AML-193 (cell line): ENCODE results near the gene FKBP10.
A peak's percentile ranks its signal among the peaks of the same experiment; 100 is the strongest.

Experiments used
- DNase-seq, 2 experiments: peaks; one replicate each; lab custom pipeline; 2025; lab: John Stamatoyannopoulos, UW

The FKBP10 gene

GRCh38 chr17:41784207-41784744 is 28.5 kb upstream of the FKBP10 start:
- DNase-seq = peak; percentile 44 to 51

- DNase-seq = no peak
These were observed 27.5 kb upstream of the FKBP10 start for GRCh38 chr17:41785091-41785858.

- peak in 1 of 2 experiments; percentile 54 for DNase-seq
These were observed 27.0 kb upstream of the FKBP10 start for GRCh38 chr17:41785859-41786226.

GRCh38 chr17:41786227-41787020 is 26.4 kb upstream of the FKBP10 start, which contains the start of gene JUP:
Gene JUP (minus strand): TSS chr17:41786711. CDS start chr17:41771854, 14,857 bp downstream.
- peak; percentile 99 for DNase-seq

GRCh38 chr17:41787021-41787418 is 25.8 kb upstream of the FKBP10 start:
- DNase-seq = no peak

GRCh38 chr17:41792845-41793783 is 19.7 kb upstream of the FKBP10 start:
- DNase-seq = no peak

- no peak for DNase-seq
These were observed 18.8 kb upstream of the FKBP10 start for GRCh38 chr17:41793784-41794539.

- no peak for DNase-seq
These were observed 18.2 kb upstream of the FKBP10 start for GRCh38 chr17:41794540-41794975.

- no peak for DNase-seq
These were observed 16.5 kb upstream of the FKBP10 start for GRCh38 chr17:41796121-41796895.

- no peak for DNase-seq
These were observed 15.4 kb upstream of the FKBP10 start for GRCh38 chr17:41797377-41797776.

- no peak for DNase-seq
These were observed 13.4 kb upstream of the FKBP10 start for GRCh38 chr17:41799366-41799765.

GRCh38 chr17:41800601-41801373 is 12.0 kb upstream of the FKBP10 start:
- no peak for DNase-seq

GRCh38 chr17:41801374-41802271 is 11.2 kb upstream of the FKBP10 start:
- DNase-seq = peak; percentile 38 to 50

GRCh38 chr17:41803049-41804020 is 9.5 kb upstream of the FKBP10 start:
- peak; percentile 28 to 59 for DNase-seq

GRCh38 chr17:41806685-41807445 is 5.9 kb upstream of the FKBP10 start:
- no peak for DNase-seq
